Neural progenitor cell (in vitro differentiated cells): ENCODE measurements around the gene KCNH1.

Source experiments
- EZH2 ChIP-seq: fragments of 200-600 bp; sonication (generic); IDR thresholded peaks from 2 replicates; pipeline ENCODE4 v1.6.1; 2017; ENCODE audit warnings: antibody characterized with exemption, mild to moderate bottlenecking, moderate library complexity
- EZH2phosphoT487 ChIP-seq: fragments of 200-600 bp; sonication (generic); IDR thresholded peaks from 2 replicates; pipeline ENCODE4 v1.6.1; 2017; ENCODE audit warnings: antibody characterized with exemption

GRCh38 chr1:210706246-210706645 lies 427.7 kb downstream of the KCNH1 start:
- TF ChIP-seq EZH2phosphoT487 (no peak), EZH2 (no peak)
